GM19395 (cell line): Measurements from ENCODE around the gene LTBP1.

Experiments
- ATAC-seq: cut with Tn5 transposase; IDR thresholded peaks from one replicate; pipeline ENCODE4 v1.9.1; 2021; ENCODE audit warnings: mild to moderate bottlenecking, moderate library complexity; ENCODE audit not compliant: unreplicated experiment

The LTBP1 gene

DNA sequence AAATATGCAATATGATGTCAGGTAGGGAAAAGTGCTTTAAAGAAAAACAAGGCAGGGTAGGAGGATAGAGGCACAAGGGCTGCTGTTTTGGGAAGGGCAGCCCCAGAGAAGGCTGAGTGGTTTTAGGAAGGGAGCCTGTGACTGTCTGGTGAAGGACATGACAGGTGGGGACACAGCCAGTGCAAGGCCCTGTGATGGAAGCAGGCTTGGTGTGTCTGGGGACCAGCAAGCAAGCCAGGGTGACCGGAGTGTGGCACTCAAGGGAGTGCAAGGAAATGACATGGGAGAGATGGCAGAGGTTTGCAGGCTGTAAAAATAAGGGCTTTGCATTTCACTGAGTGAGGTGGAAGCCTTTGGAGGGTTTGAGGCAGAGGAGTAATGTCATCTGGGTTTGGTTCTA is 62.0 kb downstream of the LTBP1 start:
- no peak for ATAC-seq

DNA sequence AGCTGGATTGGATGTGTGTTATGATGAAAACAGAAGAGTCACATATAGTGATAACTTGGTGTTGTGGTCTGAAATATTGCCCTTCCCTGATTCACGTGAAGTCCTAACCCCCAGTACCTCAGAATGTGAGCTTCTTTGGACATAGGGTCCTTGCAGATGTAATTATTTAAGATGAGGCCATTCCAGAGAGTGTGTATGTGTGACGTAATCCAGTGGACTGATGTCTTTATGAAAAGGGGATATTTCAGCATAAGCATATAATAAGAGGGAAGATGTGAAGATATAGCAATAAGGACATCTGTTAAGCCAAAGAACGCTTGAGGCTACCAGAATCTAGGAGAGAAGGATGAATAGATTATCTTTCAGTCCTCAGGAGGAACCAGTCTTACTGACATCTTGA is 62.5 kb downstream of the LTBP1 start:
- ATAC-seq, result no peak

DNA sequence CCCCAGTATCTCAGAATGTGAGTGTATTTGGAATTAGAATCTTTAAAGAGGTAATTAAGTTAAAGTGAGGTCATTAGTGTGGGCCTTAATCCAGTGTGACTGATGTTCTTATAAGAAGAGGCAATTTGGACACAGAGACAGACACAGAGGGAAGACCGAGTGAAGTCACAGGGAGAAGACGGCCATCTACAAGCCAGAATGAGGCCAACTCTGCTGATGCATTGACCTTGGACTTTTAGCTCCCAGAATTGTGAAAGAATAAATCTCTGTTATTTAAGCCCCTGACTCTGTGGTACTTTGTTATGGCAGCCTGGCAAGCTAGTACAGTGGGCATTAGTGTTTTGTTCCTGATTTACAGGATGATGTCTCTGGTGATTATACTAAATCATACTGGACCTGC is 64.6 kb downstream of the LTBP1 start:
- ATAC-seq, result no peak

DNA sequence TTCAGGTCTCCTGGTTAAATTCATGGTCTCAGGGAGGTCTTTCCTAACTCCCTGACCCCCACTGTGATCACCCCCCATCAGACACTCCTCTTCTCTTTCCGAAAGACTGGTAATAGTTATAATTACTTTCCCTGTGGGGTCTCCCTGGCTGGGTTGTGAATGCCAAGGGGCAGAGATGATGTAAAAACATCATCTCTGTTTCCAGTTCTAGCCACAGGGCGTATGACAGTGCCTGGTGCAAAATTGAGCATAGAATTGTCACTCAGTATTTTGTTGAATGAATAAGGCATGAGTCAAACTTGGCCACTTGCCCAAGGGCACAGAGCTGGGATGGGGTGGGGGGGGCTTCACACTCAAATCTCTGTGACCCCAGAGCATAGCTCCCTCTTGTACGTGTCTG is 65.2 kb downstream of the LTBP1 start:
- no peak for ATAC-seq

DNA sequence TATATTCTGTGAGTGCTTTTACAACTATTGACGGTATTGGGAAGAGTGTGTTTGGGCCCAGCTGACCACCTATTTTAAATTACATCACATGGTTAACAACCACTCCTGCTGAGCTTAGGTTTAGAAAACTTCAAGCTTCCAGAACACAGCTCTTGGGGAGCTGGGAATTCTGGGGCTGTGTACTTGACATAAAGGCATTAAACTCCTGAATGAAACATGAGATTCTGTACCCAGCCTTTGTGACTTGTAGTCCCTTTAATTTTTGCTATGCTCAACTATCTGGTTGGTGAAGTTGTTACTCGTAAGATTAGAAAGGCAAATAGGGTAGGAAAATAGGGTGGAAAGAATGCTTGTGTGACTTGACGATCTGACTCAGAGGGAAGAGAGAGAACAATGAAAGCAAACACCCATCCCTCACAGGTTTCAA is 66.9 kb downstream of the LTBP1 start:
- ATAC-seq, result no peak

DNA sequence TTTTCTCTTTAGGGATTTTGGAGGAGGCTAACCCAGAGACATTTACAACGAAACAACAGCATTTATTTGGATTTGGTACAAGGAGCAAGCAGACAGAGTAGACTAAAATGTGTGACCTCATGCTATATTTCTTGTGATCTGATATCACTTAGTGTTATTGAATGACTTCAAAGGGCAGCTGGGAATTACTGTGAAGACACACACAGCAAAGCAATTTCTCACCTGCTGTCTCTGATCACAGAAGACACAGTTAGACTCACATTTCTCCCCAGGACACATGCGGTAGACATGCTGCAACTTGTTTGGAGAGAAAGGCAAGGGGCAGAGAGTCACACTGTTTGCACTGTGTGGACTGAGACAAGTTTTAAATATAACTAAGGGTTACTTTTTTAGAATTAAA is 67.5 kb downstream of the LTBP1 start:
- no peak for ATAC-seq

DNA sequence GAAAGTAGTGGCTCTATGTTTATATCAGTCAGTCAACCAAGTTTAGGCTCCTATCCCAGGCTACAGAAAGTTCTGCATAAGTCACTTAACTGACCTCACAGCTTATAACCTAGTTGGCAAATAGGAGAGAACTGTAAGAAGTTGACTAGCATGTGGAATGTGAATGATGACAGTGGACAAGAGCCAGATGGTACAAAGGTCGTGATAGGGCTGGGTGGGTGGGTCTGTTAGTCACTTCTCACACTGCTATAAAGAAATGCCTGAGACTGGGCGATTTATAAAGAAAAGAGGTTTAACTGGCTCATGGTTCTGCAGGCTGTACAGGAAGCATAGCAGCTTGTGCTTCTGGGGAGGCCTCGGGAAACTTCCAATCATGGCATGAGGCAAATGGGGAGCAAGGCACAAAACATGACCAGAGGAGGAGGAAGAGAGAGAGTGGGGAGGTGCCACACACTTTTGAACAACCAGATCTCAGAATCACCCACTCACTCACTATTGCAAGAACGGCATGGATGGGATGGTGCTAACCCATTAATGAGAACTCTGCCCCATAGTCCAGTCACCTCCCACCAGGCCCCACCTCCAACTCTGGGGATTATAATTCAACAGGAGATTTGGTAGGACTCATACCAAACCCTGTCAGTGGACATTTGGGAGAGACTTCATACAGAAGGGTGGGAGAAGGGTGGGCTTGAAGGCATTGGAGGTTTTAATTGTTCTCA is 68.8 kb downstream of the LTBP1 start:
- ATAC-seq, result no peak

DNA sequence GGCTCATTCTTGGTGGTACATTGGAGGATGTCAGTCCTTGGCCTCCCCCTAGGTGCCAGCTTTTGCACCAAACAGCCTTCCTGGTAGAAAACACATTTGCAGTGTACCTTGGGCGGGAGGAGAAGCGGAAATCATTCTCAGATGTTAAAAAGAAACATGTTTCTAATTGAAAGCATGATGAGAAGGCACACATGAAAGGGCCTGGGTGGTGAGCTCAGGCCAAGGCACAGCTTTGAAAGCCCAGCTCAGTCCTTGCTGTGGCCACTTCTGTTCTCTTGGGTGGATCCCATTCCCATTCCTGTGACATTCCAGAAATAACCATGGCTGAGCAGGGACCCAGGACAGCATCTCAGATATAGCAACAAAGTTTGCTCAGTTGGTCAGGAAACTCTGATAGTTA is 71.5 kb downstream of the LTBP1 start:
- ATAC-seq, result no peak

DNA sequence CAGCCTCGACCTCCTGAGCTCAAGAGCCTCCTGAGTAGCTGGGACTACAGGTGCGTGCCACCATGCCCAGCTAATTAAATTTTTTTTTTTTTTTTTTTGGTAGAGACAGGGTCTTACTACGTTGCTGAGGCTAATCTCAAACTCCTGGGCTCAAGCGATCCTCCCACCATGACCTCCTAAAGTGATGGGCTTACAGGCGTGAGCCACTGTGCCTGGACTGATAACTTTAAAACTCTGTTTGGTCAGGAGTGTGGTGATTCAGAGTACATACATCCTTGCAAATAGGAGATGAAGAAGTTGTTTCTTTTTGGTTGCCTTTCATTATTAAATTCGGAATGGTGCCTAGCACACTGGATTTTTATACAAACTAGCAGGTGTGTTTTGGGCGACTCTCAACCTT is 73.0 kb downstream of the LTBP1 start:
- ATAC-seq, result no peak

DNA sequence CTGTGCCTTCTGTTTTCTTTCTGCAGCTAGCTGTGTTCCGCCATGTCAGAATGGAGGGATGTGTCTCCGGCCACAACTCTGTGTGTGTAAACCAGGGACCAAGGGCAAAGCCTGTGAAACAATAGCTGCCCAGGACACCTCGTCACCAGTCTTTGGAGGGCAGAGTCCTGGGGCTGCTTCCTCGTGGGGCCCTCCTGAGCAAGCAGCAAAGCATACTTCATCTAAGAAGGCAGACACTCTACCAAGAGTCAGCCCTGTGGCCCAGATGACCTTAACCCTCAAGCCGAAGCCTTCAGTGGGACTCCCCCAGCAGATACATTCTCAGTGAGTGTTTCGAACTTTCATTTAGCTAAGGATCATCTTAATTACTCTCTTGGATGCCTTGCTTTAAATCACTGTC is 74.1 kb downstream of the LTBP1 start:
- no peak for ATAC-seq

DNA sequence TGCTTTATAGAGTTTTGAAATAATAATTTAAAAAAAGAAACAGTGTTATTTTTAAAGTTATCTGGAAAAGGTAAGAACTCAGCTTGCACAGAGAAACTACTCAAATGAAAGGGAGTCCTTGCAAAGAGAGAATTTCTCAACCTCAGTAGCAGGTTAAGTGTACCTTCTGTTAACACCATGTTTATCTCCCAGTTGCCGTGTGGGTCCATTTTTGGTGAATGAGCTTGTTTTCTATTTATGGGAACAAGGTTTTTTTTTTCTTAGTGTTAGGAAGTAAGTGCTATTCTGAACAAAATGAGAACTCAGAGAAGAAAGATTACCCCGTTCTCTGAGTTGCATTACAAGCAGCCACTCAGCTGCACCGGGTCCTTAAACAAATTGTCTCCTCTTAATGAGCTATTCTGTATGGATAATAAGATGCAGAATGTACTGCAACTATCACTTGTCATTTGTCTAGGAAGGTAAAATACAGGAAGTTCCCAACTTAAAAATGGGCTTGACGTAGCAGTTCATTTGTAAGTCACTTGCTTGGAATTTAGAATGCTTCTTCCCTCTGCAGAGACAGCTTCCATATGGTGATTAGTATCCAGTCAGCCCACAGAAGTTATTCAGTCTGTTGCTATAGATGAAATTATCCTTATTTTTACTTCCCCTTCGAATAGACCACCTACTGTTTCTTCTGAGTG is 74.9 kb downstream of the LTBP1 start:
- no peak for ATAC-seq

DNA sequence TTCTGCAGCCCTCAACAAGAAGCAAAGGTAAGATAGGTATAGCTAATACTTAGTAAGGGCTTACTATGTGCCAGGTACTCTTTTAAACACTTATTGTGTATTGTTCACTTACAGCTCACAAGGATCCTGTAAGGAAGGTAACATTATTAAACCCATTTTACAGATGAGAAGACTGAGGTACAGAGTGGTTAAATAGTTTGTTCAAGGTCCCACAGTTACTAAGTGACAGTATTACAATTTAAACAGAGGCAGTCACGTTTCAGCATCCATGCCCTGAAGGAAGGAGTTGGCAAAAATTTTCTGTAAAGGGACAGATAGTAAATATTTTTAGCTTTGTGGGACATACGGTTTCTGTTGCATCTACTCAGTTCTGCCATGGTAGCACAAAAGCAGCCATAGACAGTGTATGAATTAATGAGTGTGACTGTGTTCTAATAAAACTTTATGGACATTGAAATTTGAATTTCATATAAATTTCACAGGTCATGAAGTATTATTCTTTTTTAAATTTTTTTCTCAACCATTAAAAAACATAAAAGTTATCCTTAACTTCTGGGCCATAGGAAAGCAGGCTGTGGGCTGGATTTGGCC is 75.7 kb downstream of the LTBP1 start:
- no peak for ATAC-seq

DNA sequence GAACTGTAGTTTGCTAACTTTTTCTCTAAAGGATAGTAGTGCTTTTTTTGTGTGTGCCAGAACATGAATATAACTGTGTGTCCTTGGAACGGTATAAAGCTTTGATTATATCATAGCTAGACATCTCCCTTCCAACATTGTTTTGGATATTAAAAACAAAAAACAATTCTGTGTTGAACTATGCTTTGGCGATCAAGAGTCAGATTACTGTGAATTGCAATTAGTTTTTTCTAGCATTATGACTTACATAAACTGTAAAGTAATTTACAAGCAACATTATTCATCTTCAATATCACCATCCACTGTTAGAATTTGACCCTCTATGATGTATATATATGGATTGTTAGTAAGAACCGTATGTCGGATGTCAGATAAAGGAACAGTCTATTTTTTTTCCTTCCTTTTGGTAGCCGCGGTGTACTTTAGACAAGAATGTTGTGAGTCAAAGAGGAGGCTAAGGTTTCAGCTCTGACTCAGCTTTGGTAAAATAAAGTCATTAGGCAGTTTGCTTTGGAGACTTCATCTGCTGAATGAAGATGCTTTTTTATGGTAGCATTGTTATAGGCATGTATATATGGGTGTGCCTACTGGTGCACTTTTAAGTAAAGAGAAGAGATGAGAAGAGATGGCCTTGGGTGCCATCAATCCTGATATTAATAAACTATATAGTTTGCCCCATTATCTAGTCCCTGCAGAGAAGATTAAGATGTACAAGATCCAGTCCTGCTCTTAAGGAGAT is 76.4 kb downstream of the LTBP1 start:
- ATAC-seq, result no peak

DNA sequence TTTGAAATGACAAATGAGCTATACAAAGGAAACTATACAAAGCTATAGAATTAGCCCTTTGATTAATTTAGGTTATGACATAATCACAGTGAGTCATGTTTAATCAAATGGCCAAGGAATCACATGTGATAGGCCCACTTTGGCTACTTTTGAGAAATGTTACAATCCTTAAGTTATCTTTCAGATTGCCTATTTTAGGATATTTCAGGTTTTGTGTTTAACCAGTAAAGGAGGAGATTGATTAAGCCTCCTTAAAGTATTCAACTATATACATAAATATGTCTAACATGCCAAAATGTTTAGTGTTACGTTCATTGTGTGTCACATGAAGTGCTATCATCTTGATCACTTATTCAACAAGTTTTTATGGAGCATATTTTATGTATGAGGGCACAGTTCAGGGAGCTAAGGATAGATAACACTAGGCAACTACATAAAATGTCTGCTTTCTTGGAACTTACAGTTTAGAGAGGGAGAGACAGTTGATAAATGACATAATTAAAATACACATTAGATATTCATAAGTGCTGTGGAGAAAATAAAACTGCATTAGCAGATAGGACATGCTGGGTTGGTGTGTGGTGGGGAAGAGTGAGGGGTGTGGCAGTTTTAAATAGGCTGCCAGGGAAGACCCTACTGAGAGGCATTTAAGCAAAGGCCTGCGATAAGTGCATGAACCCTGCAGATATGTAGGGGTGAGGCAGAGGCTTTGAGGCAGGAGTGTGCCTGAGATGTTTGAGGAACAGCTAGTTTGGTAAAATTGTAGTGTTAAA is 77.2 kb downstream of the LTBP1 start:
- ATAC-seq, result no peak

DNA sequence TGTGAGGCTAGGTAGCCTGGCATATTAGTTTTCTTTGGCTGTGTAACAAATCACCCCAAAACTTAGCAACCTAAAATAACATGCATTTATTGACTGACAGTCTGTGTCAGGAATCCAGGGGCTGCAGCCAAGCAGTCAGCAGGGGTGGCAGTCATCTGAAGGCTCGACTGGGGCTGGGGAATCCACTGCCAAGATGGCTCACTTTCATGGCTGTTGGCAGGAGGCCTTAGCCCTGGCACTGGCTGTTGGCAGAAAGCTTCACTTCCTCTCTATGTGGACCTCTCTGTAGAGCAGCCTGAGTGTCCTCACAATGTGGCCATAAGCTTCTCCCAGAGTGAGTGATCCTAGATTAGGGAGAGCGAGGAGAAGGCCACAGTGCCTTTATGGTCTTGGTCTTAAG is 78.0 kb downstream of the LTBP1 start:
- ATAC-seq, result no peak

DNA sequence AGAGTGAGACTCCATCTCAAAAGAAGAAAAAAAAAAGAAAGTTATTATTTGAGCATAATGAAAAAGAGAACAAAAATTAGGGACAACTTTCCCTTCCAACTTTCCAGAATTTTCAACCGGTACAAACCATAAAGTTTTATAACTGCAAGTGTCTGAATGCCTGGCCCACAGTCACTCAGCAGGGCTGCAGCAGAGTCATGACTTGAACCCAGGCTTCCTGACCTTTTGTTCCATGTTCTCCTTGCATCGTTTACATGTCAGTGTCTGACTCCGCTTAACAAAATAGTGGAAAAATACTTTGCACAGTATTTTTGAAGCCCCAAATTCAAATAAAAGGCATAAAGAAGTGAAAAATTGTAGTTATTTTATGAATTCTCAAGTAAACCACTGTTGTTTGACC is 82.7 kb downstream of the LTBP1 start:
- ATAC-seq, result no peak

DNA sequence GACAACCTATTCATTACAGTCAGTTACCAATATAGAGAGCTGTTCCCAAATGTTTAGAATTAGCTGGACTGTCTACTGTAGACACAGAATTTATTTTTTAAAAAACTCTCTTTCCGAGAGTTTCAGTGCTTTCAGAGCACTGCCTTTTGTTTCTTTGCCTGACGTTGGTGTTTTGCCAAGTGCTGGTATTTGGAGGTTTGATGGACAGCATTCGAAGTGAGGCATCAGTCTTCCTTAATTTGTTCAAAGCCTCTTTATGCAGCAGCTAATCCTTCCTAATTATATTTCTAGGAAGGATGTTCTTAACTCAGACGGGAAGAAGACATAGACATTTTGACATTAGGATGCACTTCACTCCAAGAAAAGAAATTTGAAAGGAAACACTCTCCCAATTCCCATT is 83.2 kb downstream of the LTBP1 start:
- no peak for ATAC-seq

DNA sequence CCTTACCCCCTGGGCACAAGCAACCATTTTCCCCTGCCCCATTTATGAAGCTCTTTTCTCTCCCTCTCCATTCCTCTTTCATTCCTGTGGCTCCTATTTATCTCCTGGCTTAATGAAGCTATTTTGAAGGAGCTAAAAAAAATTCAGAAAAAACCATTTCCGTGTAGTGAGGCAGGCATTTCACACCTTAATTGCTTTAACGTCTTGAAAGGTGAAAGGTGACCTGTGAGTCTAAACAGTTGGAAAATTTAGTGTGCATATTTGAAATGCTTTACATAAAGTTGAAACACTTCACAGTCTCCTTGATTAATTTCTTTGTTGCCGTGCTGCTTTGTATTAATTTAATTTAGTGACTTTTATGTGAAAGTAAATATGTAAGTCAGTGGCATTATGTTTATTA is 83.6 kb downstream of the LTBP1 start:
- ATAC-seq, result no peak

DNA sequence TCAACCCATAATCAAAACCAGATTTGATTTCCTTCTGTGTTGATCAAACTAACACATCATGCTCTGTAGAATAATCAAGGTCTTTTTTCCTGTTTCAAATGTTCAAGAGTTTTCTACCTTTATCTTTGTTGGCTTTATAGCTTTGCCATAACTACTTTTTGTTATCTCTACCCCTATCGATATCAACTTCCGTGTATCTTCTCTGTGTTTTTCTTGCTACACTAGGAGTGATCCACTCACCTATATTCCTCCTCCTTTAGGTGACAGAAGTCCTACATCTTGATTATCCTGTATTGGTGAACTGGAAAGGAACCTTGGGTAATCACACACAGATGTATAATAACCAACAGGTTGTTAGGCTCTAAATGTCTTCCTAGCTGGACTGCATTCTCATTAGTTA is 85.5 kb downstream of the LTBP1 start:
- ATAC-seq, result no peak

DNA sequence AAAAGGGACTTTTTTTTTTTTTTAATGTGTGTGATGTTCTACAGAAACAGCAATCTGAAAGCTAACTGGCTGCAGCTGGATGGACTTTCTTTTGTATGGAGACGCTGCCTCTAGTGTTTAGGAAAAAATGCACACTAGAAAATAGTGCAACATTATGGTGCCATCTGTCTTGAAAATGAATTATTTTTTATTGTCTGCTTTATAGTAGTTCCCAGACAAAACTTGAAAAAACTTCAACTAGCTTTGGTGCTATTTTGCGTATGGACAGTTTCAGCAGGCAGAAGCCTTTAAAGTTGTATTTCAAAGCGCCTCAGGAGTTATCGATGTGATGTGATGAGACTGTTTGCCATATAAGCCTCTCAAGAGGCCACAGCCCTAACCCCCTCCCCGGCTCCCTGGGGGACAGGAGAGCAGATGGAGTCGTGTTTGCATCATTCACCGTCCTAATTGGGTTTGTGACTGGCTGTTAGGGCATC is 86.9 kb downstream of the LTBP1 start:
- ATAC-seq, result no peak

DNA sequence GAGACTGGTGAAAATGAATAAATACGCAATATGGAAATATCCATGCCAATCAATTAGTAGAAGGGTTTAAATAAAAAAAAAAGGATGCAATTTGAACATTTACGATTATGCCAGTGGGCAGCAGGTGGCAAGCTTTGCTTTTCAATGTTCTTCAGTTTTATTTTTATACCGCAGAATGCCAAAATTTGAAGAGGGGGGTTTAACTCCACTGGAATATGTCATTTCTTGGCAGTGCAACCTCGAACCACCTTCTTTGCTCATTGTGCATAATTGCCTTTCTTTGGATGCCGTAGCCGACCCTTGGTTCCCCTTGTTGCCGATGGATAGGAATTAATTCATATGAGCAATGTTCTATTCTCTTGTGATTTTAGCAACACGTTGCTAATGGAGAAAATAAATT is 88.0 kb downstream of the LTBP1 start:
- ATAC-seq, result no peak
